Astrocyte of the cerebellum (primary cell): ENCODE data around the gene DDOST.
A peak's percentile ranks its signal among the peaks of the same experiment; 100 is the strongest.

Experiments used
- DNase-seq: peaks from one replicate; pipeline ENCODE4 v3.0.0-alpha.2; 2011; ENCODE audit warnings: low read depth
- H3K4me3 ChIP-seq: 2 replicates; pipeline ENCODE4 v1.5.1; 2011; ENCODE audit warnings: mild to moderate bottlenecking, low read depth, low read length, moderate library complexity
- in situ Hi-C: cut with HindIII; loops from 2 replicates; pipeline ENCODE4 v1.10.0; 2017; ENCODE audit warnings: low sequenced_read_pairs
- TF ChIP-seq, protein P1 (sequence below): IDR thresholded peaks from 2 replicates; pipeline ENCODE4 v1.5.1; 2012; ENCODE audit warnings: low read length, low read depth, moderate library complexity, mild to moderate bottlenecking; ENCODE audit errors: missing control alignments

DDOST gene

DNA sequence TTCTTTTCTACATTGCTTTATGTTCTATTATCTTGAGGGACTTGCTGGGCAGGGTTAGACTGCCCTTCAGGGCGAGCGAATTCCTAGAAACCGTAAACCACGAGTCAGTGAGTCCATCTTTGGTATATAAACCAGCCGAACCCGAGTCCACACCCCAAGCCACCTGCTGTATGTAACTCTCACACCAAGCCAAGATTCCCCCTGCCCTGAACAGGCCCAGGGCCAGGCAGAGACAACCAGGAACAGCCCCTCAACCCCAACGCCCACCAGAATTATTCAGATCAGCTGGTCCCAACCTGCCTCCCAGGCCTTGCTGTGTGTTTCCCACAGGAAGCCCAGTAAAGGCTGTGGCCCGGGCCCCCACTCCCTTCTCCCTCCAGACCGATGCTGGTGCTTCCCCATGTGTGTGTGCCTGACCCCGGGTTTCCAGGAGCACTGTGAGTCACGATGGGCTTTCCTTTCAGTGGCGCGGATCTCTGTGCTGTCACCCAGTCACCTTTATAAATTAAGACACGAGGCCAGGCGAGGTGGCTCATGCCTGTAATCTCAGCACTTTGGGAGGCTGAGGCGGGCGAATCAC is 39.6 kb upstream of the DDOST start:
- in situ Hi-C loops, result no loop called here
- DNase-seq, result no peak
- TF ChIP-seq, protein P1, sequence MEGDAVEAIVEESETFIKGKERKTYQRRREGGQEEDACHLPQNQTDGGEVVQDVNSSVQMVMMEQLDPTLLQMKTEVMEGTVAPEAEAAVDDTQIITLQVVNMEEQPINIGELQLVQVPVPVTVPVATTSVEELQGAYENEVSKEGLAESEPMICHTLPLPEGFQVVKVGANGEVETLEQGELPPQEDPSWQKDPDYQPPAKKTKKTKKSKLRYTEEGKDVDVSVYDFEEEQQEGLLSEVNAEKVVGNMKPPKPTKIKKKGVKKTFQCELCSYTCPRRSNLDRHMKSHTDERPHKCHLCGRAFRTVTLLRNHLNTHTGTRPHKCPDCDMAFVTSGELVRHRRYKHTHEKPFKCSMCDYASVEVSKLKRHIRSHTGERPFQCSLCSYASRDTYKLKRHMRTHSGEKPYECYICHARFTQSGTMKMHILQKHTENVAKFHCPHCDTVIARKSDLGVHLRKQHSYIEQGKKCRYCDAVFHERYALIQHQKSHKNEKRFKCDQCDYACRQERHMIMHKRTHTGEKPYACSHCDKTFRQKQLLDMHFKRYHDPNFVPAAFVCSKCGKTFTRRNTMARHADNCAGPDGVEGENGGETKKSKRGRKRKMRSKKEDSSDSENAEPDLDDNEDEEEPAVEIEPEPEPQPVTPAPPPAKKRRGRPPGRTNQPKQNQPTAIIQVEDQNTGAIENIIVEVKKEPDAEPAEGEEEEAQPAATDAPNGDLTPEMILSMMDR, result no peak
- H3K4me3 ChIP-seq, result no peak overlapping the region

DNA sequence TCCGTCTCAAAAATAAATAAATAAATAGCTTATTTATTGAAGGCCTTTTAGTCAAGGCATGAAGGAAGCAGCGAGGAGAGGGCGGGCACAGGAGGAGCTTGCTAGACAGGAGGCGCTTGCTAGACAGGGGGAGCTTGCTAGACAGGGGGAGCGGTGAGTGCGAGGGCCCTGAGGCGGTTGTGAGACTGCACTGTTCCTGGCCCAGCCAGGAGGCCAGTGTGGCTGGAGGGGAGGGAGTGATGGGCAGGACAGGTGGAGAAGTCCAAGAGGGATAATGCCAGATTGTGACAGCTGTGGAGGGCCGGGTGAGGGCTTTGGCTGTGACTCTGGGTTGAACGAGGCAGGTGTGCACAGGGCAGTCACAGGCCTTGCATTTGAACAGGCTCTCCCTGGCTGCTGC is 38.4 kb upstream of the DDOST start:
- in situ Hi-C loops, result no loop called here
- no peak overlapping the region for H3K4me3 ChIP-seq
- TF ChIP-seq, protein P1, result no peak
- no peak for DNase-seq

DNA sequence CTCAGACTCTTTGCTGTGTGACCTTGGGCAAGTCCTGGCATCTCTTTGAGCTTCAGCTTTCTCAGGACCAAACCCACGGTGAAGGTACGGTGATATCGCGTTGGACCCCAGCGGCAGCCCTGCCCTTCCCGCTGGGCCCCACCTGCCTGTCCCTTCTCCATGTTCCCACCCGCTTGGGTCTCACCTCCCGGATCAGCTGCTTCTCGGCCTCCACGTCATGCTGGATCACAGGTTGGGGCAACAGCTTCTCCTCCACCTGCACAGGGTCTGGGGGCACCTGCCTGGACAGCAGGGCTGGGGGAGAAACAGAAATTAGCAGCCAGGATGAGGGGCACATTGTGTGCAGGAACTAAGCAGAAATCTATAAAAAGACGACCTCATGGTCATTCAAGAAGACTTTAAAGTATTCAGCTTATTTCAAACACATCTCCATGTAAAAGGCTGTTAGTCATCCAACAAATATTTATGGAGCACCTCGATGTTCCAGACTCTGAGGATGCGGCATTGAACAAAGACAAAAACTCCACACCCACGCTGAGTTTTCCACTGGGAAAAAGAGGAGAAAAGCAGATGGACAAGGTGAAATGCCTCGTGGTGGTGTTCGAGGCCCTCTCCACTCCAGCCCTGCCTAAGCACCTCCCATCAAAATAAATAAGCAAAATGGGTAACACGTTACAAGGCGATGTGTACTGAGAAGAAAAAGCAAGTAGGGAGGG is 37.2 kb upstream of the DDOST start:
- in situ Hi-C loops, result no loop called here
- peak; percentile 12 for DNase-seq
- no peak overlapping the region for H3K4me3 ChIP-seq

DNA sequence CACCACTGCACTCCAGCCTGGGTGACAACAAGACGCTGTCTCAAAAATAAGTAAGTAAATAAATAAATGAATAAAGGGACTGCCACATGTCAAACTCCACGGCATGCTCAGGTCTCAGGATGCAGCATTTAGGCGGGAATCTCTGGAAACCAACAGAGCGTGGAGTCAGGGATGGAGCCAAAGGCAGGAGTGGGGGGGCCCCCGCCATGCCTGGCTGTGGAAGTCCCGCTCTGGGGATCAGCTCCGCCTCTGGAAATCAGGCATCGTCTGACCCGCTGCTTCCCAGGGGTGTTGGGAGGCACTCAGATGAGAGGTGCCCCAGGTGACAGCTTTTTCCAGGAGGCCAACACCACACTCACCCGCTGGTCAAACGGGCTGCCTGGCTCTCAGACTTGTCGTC is 36.4 kb upstream of the DDOST start:
- in situ Hi-C loops, result no loop called here
- no peak for DNase-seq
- TF ChIP-seq, protein P1, result no peak
- no peak overlapping the region for H3K4me3 ChIP-seq

More for the DNA sequence above, 37.2 kb upstream of the DDOST start:
- TF ChIP-seq, protein P1, result no peak

DNA sequence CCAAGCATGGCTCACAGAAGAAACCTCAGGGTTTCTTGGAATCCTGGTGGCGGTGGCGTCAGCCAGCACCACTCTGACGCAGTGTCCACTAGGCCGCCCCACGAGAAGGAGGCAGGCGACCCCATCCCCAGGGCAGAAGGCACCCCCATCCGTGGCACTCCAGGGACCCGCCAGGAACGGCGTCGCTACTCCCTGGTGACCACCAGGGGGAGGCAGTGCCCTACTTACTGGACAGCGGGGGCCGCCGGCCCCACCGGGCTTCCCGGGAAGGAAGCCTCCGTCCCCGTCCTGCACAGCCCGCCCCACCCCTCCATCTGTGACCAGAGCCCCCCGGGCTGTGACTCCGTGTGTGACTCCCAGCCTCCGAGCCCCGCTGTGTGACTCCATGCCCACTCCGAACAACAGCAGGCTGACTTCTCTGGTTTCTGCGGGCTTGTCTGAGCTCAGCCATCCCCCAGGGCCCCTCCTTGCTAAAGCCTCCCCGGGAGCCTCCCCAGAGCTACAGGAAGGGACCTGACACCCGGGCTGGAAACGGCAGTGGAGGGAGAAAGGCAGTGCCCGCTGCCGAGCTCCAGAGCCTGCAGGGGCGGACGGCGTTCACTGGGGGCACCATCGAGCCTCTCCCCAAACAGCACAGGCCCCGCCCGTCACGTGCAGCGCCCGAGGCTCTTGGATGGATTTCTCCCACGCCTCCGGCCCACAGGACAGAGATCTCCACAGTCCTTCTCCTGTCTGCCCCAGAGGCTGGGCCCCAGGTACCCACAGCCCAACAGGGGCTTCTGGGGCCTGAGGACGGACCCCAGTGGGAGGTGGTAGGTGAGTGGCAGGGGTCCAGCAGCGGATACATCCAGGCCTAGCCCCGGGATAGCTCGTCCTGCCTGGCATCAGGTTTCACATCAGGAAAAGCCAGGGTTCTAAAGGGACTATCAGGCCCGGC is 35.5 kb upstream of the DDOST start:
- TF ChIP-seq, protein P1, result peak; percentile 70
- peak; percentile 64 for DNase-seq
- in situ Hi-C loops, result no loop called here
- peak overlapping the region; percentile 53 for H3K4me3 ChIP-seq

DNA sequence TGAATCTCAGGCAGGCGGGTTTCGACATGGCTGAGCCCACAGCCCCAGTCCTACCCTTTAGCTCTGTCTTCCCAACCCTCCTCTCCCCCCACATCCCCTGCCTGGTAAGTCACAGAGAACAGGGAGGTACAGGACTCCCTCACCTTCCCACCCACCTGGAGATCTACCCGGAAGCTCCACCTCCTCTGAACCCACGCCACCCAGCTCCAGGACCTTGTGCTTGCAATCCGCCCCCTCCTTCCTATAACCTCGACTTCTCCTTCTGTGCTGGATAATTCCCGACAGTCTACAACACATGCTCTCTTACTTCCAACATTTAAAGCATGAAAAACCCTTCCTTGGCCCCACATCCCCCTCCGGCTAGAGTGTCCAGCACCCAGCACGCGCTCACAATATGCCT is 34.3 kb upstream of the DDOST start:
- no peak for DNase-seq
- in situ Hi-C loops, result no loop called here
- TF ChIP-seq, protein P1, result no peak

More for the DNA sequence above, 34.3 kb upstream of the DDOST start:
- H3K4me3 ChIP-seq, result no peak overlapping the region
